Lower lobe of right lung (tissue), 2 donors: ENCODE measurements around the gene MRPS27. TPM values are rescaled to one million over a fixed set of nuclear protein-coding genes. Genes with fewer than 3 reads are reported as not detected.

Source experiments
- ATAC-seq, 2 donors: fragments of 200-7000 bp; cut with Tn5 transposase; one replicate each; pipeline ENCODE4 v1.9.1; 2020 to 2022; ENCODE audit warnings: mild to moderate bottlenecking in 2 of 2, moderate library complexity in 2 of 2
- DNase-seq: peaks from one replicate; pipeline ENCODE4 v3.0.0-alpha.2; 2020
- H3K27ac ChIP-seq: fragments of 200-600 bp; one replicate; pipeline ENCODE4 v1.8.0; 2022
- H3K27me3 ChIP-seq: fragments of 200-600 bp; one replicate; pipeline ENCODE4 v1.8.0; 2022; ENCODE audit warnings: low read depth
- H3K36me3 ChIP-seq: fragments of 200-600 bp; one replicate; pipeline ENCODE4 v1.8.0; 2022; ENCODE audit warnings: mild to moderate bottlenecking
- H3K4me1 ChIP-seq: fragments of 200-600 bp; one replicate; pipeline ENCODE4 v1.8.0; 2022
- H3K4me3 ChIP-seq: fragments of 200-600 bp; one replicate; pipeline ENCODE4 v1.8.0; 2022; ENCODE audit warnings: mild to moderate bottlenecking
- H3K9me3 ChIP-seq: fragments of 200-600 bp; one replicate; pipeline ENCODE4 v1.8.0; 2022
- CTCF ChIP-seq: fragments of 200-600 bp; IDR thresholded peaks from one replicate; pipeline ENCODE4 v1.8.0; 2022; ENCODE audit warnings: antibody characterized with exemption, mild to moderate bottlenecking
- intact Hi-C: fragments of 100-400 bp; cut with DNase I; formaldehyde crosslinking; loops from one replicate; pipeline ENCODE4 v1.11.0; 2022
- total RNA-seq: library from RNA; stranded (reverse); fragmentation: NEBNext Ultra II Directional; extraction: Animal tissue kit (Norgen Biotek cat#: 25700); gene quantifications from one replicate; pipeline ENCODE4 v1.2.1, GENCODE V29; 2021
- donor health status: DM: no; HTN: yes; CAD: no; lungs with severe emphysema.

The MRPS27 gene
- total RNA-seq, 1 donor from 2014 or later = 35.1 TPM

GRCh38 chr5:72210888-72211678 lies 109.0 kb downstream of the MRPS27 start:
- peaks cover 7% of the 10 kb centered on the region for H3K4me1 ChIP-seq
- peak overlapping the region; percentile 52 for H3K27ac ChIP-seq
- no peak for ATAC-seq

GRCh38 chr5:72209147-72210115 lies 110.6 kb downstream of the MRPS27 start:
- DNase-seq (no peak), ATAC-seq (no peak)
- H3K36me3 ChIP-seq = peaks cover under 1% of the 10 kb centered on the region
- no peak overlapping the region for H3K4me3 ChIP-seq
- TF ChIP-seq CTCF = no peak
- no peaks in the 10 kb centered on the region for H3K27me3 ChIP-seq
- intact Hi-C loops = no loop called here
- no peak overlapping the region for H3K27ac ChIP-seq
- peaks cover 7% of the 10 kb centered on the region for H3K4me1 ChIP-seq
- no peaks in the 10 kb centered on the region for H3K9me3 ChIP-seq

More at GRCh38 chr5:72210888-72211678, 109.0 kb downstream of the MRPS27 start:
- DNase-seq = no peak
- intact Hi-C loops = no loop called here
- no peaks in the 10 kb centered on the region for H3K9me3 ChIP-seq
- H3K4me3 ChIP-seq = no peak overlapping the region
- no peak for TF ChIP-seq CTCF
- H3K36me3 ChIP-seq = no peaks in the 10 kb centered on the region
- H3K27me3 ChIP-seq = no peaks in the 10 kb centered on the region

GRCh38 chr5:72208324-72208926 lies 111.6 kb downstream of the MRPS27 start:
- Histone ChIP-seq H3K27ac (no peak overlapping the region), H3K9me3 (no peaks in the 10 kb centered on the region), H3K36me3 (peaks cover 4% of the 10 kb centered on the region), H3K4me3 (no peak overlapping the region), H3K27me3 (no peaks in the 10 kb centered on the region), H3K4me1 (peaks cover 7% of the 10 kb centered on the region)
- no peak for ATAC-seq
- TF ChIP-seq CTCF = no peak
- DNase-seq = no peak
- intact Hi-C loops = no loop called here

GRCh38 chr5:72206994-72207393 lies 113.0 kb downstream of the MRPS27 start:
- ATAC-seq (no peak), DNase-seq (no peak)
- peaks cover 7% of the 10 kb centered on the region for H3K4me1 ChIP-seq
- no peaks in the 10 kb centered on the region for H3K9me3 ChIP-seq
- H3K27ac ChIP-seq = no peak overlapping the region
- no peak overlapping the region for H3K4me3 ChIP-seq
- TF ChIP-seq CTCF = no peak
- H3K36me3 ChIP-seq = peaks cover 4% of the 10 kb centered on the region
- no peaks in the 10 kb centered on the region for H3K27me3 ChIP-seq
- intact Hi-C loops = no loop called here

- ATAC-seq = no peak
- H3K36me3 ChIP-seq = peaks cover 4% of the 10 kb centered on the region
- H3K27ac ChIP-seq = no peak overlapping the region
- no peak overlapping the region for H3K4me3 ChIP-seq
- H3K4me1 ChIP-seq = peaks cover 7% of the 10 kb centered on the region
- no peaks in the 10 kb centered on the region for H3K9me3 ChIP-seq
- H3K27me3 ChIP-seq = no peaks in the 10 kb centered on the region
- TF ChIP-seq CTCF = no peak
- DNase-seq = no peak
- intact Hi-C loops = no loop called here
Measured at GRCh38 chr5:72206160-72206559, 113.9 kb downstream of the MRPS27 start.
